IPS-18a (cell line): ENCODE results near the gene MYH8.

ENCODE experiments used
- H3K27ac ChIP-seq: one replicate; pipeline ENCODE4 v1.5.1; 2013; ENCODE audit warnings: low read length
- H3K27me3 ChIP-seq: one replicate; pipeline ENCODE4 v1.6.1; 2013; ENCODE audit warnings: mild to moderate bottlenecking, low read length; ENCODE audit not compliant: control insufficient read depth, insufficient read depth
- H3K36me3 ChIP-seq: one replicate; pipeline ENCODE4 v1.6.1; 2013; ENCODE audit warnings: low read depth, low read length; ENCODE audit not compliant: control insufficient read depth
- H3K4me1 ChIP-seq: one replicate; pipeline ENCODE4 v1.6.1; 2013; ENCODE audit warnings: low read depth, low read length; ENCODE audit not compliant: control insufficient read depth
- H3K4me3 ChIP-seq: one replicate; pipeline ENCODE4 v1.5.1; 2013; ENCODE audit warnings: low read length
- H3K9ac ChIP-seq: one replicate; pipeline ENCODE4 v1.6.1; 2013; ENCODE audit warnings: mild to moderate bottlenecking, low read length, moderate library complexity
- H3K9me3 ChIP-seq: one replicate; pipeline ENCODE4 v1.6.1; 2013; ENCODE audit warnings: low read depth, low read length; ENCODE audit not compliant: control insufficient read depth

The MYH8 gene

DNA sequence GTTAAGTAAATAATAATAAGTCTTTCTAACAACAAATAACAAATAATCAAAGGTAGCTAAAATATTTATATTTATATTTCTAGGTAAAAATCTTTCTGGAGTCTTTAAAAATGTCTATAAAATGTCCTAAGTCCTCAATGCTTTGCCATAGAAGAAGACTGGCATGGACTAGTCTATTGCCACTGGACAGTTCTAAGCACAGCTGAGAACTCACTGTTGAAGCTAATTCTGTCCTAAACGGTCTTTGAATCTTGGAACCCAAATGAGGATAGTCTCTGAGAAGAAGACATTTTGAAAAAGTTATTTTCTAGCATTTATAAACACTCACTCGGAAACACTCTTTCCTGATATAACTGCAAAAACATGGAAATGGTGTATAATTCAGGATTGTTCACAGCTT, 539 bp downstream of the MYH8 start:
- Histone ChIP-seq H3K27ac (no peak overlapping the region), H3K4me1 (peaks cover 16% of the 10 kb centered on the region), H3K36me3 (no peaks in the 10 kb centered on the region), H3K9ac (no peak overlapping the region), H3K27me3 (no peaks in the 10 kb centered on the region), H3K4me3 (no peak overlapping the region), H3K9me3 (no peaks in the 10 kb centered on the region)

DNA sequence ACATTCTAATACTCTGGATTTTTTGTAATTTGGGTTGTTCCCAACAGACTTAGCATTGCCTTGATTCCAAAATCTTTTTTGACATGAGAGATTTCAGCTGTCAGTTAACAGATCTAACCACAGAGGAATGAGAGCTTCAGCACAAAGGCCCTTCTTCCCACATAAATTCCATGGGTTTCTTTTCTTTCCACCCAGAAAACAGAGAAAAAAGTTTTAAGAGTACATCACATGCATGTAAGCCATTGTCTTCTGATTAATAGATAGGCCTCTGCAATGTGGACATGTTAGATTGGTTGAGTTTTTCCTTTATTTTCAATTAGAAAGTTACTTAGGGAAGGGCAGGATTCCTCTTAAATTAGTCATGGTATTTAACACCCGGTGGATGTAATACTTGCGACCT, 939 bp downstream of the MYH8 start:
- peaks cover 16% of the 10 kb centered on the region for H3K4me1 ChIP-seq
- no peak overlapping the region for H3K27ac ChIP-seq
- no peaks in the 10 kb centered on the region for H3K36me3 ChIP-seq
- H3K9ac ChIP-seq = no peak overlapping the region
- no peaks in the 10 kb centered on the region for H3K27me3 ChIP-seq
- no peaks in the 10 kb centered on the region for H3K9me3 ChIP-seq
- no peak overlapping the region for H3K4me3 ChIP-seq

DNA sequence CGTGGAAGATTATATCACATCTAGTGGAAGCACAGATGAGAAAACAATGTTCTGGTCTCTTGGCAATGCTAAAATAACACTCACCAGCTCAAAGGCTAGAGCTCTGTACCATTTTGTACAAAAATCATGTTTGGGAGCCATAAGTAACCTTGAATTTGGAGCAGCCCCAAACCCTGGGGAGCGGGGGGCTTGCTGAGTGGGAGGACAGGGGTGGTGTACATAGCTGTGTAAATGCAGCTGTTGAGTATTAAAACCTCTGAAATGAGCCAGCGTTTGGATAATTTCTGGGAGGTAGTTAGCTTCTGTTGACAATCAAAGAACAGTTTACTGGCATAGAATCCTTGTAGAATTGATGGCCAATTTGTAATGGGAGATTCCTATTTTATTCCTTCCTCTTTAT, 4.3 kb downstream of the MYH8 start:
- Histone ChIP-seq H3K9ac (no peak overlapping the region), H3K9me3 (no peaks in the 10 kb centered on the region), H3K27ac (no peak overlapping the region), H3K27me3 (no peaks in the 10 kb centered on the region), H3K36me3 (no peaks in the 10 kb centered on the region), H3K4me3 (no peak overlapping the region), H3K4me1 (peaks cover 16% of the 10 kb centered on the region)

DNA sequence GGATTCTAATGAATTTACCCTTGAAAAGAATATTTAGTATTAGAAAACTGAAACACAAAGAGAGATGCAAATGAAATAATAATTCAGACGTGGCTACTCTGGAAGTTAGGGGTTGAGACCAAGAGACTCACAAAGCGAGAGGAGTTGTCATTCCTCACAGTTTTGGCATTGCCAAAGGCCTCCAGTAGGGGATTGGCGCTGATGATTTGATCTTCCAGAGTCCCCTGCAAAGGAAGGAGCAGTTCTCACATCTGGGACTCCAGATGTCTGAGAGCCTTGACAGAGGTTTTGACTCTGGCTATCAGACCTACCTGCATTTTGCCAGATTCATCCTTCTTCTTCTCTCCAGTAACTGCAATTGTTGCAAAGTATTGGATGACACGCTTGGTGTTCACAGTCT, 6.6 kb downstream of the MYH8 start:
- Histone ChIP-seq H3K4me3 (no peak overlapping the region), H3K9ac (no peak overlapping the region), H3K36me3 (no peaks in the 10 kb centered on the region), H3K27ac (no peak overlapping the region), H3K9me3 (no peaks in the 10 kb centered on the region), H3K27me3 (no peaks in the 10 kb centered on the region), H3K4me1 (peaks cover 16% of the 10 kb centered on the region)

DNA sequence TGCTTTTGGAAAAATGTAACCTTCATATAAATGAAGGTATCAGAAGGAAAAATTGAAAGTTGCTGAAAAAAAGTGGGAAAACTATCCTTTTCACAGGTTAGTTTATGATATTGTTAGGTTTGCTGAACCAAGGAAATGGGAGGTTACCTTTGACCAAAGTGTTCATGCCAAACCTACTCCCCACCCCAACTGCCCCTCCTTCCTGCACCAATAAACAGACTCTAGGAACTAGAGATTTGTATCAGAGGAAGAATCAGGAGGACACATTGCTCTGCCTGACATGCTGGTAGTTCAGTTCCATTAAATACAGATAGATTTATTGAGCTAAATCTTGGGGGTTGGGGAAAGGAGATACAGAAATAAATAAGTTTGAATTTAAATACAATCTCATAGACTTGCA, 18.2 kb downstream of the MYH8 start:
- no peaks in the 10 kb centered on the region for H3K9me3 ChIP-seq
- H3K36me3 ChIP-seq = no peaks in the 10 kb centered on the region
- H3K4me3 ChIP-seq = no peak overlapping the region
- H3K4me1 ChIP-seq = no peaks in the 10 kb centered on the region
- no peak overlapping the region for H3K27ac ChIP-seq
- no peak overlapping the region for H3K9ac ChIP-seq
- H3K27me3 ChIP-seq = no peaks in the 10 kb centered on the region

DNA sequence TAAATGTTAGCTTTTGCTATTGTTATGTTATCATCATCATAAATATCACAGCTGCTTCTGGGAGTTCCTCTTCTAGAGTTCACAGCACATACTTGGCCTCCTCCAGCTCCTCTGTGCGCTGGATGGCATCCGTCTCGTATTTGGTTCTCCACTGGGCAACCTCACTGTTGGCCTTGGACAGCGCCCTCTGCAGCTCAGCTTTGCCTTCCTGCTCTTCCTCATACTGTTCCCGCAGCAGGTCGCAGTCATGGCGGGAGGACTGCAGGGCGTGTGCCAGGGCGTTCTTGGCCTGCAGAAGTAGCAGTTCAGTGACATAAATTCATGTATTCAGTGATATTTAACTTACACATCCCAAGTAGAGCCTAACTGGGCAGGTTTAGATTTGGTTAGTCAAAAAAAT, 23.4 kb downstream of the MYH8 start:
- H3K36me3 ChIP-seq = no peaks in the 10 kb centered on the region
- H3K9ac ChIP-seq = no peak overlapping the region
- no peaks in the 10 kb centered on the region for H3K4me1 ChIP-seq
- no peak overlapping the region for H3K4me3 ChIP-seq
- H3K9me3 ChIP-seq = no peaks in the 10 kb centered on the region
- H3K27ac ChIP-seq = no peak overlapping the region
- no peaks in the 10 kb centered on the region for H3K27me3 ChIP-seq

DNA sequence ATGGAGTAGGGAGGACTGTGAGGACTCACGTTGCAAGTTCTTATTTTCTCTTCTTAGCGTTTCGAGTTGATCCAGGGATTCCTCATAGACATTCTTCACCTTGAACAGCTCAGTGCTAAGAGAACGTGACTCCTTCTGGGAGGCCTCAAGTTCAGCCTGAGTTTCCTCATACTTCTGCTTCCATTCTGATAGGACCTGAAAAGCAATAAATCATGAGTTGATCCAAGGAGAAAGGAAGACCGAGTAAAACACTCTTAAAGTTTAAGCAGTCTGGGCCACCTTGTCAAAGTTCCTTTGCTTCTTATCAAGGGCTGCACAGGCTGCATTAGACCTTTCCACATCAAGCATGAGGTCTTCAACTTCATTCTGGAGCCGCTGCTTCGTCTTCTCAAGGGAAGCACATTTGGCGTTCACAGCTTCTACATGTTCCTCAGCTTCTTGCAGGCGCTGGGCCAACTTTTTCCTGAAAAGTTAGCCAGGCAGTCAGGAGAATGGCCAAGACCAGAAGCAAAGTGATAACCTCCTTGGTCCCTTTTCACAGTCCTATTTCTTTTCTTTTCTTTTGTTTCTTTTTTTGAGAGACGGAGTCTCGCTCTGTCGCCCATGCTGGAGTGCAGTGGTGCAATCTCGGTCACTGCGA, 25.1 kb downstream of the MYH8 start:
- Histone ChIP-seq H3K36me3 (no peaks in the 10 kb centered on the region), H3K4me1 (no peaks in the 10 kb centered on the region), H3K27me3 (no peaks in the 10 kb centered on the region), H3K9me3 (no peaks in the 10 kb centered on the region), H3K9ac (no peak overlapping the region), H3K4me3 (no peak overlapping the region), H3K27ac (no peak overlapping the region)

DNA sequence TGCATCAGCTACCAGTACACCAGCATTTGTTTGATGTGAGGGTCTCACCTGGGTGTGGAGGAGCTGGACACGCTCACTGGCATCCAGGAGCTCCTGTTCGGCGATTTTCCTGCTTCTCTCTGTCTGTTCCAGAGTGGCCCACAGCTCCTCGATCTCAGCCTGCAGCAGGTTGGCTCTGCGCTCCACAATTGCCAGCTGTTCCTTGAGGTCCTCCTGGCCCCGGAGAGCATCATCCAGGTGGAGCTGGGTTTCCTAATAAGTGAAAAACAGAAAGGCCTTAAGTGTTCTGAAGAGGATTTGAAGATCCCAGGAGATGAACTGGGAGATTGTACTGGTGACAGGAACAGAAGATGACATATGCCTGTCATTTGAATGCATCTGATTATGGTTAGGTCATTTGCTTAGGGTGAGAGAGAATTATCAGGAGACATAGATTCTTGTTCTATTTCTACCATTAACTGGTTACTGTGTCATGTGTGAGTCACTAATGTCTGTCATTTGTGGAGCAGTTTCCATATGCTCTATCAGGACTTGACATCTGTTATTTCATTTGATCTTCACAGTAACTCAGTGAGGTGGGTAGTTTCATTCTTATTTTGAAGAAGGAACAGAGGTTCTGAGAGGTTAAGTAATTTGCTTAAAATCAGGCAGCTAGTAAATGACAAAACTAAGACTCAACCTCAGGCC, 27.4 kb downstream of the MYH8 start:
- Histone ChIP-seq H3K4me1 (no peaks in the 10 kb centered on the region), H3K9me3 (no peaks in the 10 kb centered on the region), H3K9ac (no peak overlapping the region), H3K36me3 (no peaks in the 10 kb centered on the region), H3K4me3 (no peak overlapping the region), H3K27me3 (no peaks in the 10 kb centered on the region), H3K27ac (no peak overlapping the region)

DNA sequence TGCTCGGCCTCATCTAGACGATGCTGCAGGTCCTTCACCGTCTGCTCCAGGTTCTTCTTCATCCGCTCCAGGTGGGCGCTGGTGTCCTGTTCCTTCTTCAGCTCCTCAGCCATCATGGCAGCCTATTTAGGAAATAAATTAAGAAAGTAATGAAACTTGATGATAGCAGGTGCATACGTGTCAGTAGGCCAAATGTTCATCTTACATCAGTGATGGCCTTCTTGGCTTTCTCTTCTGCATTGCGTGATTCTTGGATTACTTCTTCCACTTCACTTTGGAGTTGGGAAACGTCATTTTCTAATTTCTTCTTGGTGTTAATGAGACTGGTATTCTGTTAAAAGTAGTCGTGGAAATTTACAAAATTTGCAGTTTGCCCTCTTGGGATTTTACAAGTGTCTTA, 28.9 kb downstream of the MYH8 start:
- Histone ChIP-seq H3K9me3 (no peaks in the 10 kb centered on the region), H3K9ac (no peak overlapping the region), H3K36me3 (no peaks in the 10 kb centered on the region), H3K4me1 (no peaks in the 10 kb centered on the region), H3K27ac (no peak overlapping the region), H3K4me3 (no peak overlapping the region), H3K27me3 (no peaks in the 10 kb centered on the region)

DNA sequence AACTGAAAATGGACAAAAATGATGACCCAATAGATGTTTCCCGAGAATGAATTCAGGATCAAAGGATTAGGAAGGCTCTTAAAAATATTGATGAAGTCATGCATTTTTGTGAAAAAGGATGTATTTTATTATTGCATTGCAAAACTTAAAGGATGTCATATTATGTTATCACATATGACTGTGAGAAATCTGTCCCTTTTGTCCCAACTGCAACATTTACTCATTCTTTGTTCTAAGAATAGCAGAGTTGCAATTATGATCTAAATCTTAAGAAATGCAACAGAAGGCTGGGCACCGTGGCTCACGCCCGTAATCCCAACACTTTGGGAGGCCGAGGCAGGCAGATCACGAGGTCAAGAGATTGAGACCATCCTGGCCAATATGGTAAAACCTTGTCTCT, 35.9 kb downstream of the MYH8 start:
- H3K36me3 ChIP-seq = no peaks in the 10 kb centered on the region
- no peaks in the 10 kb centered on the region for H3K9me3 ChIP-seq

DNA sequence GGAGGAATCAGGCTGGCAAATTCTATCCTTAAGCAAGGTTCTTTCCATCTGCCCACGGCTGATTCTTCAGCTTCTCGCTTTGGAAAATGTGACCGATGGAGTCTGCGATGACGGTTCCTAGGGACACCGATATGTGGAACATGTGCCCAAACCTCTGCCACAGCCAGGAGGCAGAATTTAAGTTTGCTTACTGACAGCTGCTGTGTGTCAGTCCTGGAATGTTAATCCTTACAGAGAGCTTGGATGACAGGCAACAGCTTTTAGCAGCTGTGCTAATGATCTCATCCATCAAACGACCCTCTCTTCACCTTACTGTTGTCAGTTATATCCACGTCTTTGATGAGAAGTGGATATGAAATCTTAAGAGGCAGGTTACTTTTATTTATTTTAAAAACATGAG, 37.6 kb downstream of the MYH8 start:
- no peak overlapping the region for H3K27ac ChIP-seq
- H3K9ac ChIP-seq = no peak overlapping the region
- H3K4me3 ChIP-seq = no peak overlapping the region
- no peaks in the 10 kb centered on the region for H3K9me3 ChIP-seq
- H3K27me3 ChIP-seq = no peaks in the 10 kb centered on the region
- peaks cover 3% of the 10 kb centered on the region for H3K4me1 ChIP-seq
- no peaks in the 10 kb centered on the region for H3K36me3 ChIP-seq

More for the DNA sequence above, 35.9 kb downstream of the MYH8 start:
- no peak overlapping the region for H3K4me3 ChIP-seq
- H3K9ac ChIP-seq = no peak overlapping the region
- H3K27me3 ChIP-seq = no peaks in the 10 kb centered on the region
- no peaks in the 10 kb centered on the region for H3K4me1 ChIP-seq
- H3K27ac ChIP-seq = no peak overlapping the region
